D721Med (cell line): Measurements from ENCODE around the gene C1D.

Source experiments
- DNase-seq: peaks from one replicate; pipeline ENCODE4 v3.0.0; 2011; ENCODE audit warnings: low spot score; ENCODE audit not compliant: insufficient read length
- FAIRE-seq: peaks from 2 replicates; lab custom pipeline; 2011; peaks lifted over from hg19 to GRCh38; lab: Jason Lieb, UNC
- CTCF ChIP-seq: IDR thresholded peaks from 2 replicates; pipeline ENCODE4 v1.5.1; 2012; ENCODE audit warnings: mild to moderate bottlenecking, control low read depth; ENCODE audit not compliant: insufficient read depth; ENCODE audit errors: missing control alignments

Gene C1D

GRCh38 chr2:68059784-68060525 lies 2.8 kb downstream of the C1D start:
- FAIRE-seq (no peak), DNase-seq (no peak)
- no peak for TF ChIP-seq CTCF

- no peak for FAIRE-seq
- no peak for TF ChIP-seq CTCF
- DNase-seq, result no peak
Measured at GRCh38 chr2:68057658-68058396, 5.0 kb downstream of the C1D start.

- no peak for FAIRE-seq
- DNase-seq, result no peak
- TF ChIP-seq CTCF, result no peak
Measured at GRCh38 chr2:68052717-68053422, 9.9 kb downstream of the C1D start.

GRCh38 chr2:68050353-68050752 lies 12.5 kb downstream of the C1D start:
- no peak for DNase-seq
- no peak for TF ChIP-seq CTCF
- no peak for FAIRE-seq

GRCh38 chr2:68046642-68047240 lies 16.1 kb downstream of the C1D start:
- DNase-seq, result no peak
- TF ChIP-seq CTCF, result no peak
- no peak for FAIRE-seq

GRCh38 chr2:68046224-68046623 lies 16.6 kb downstream of the C1D start:
- DNase-seq (no peak), FAIRE-seq (no peak)
- TF ChIP-seq CTCF, result no peak
